Measurements from ENCODE around the gene FAM149A.

GRCh38 chr4:186193851-186194250 lies 89.3 kb downstream of the FAM149A start:
- TF ChIP-seq CTCF (IDR thresholded peaks at IDR 0.05 in 2 of 3, conservative IDR thresholded peaks at IDR 0.05 in 1 of 3; ENCODE audit: control insufficient read depth in 2 of 3, extremely low read depth in 1 of 3, insufficient read depth in 1 of 3, low read depth in 3 of 3, low read length in 3 of 3) (no peak), YBX1 (IDR thresholded peaks at IDR 0.05) (no peak), HDGF (IDR thresholded peaks at IDR 0.05) (no peak), POLR2AphosphoS5 (IDR thresholded peaks at IDR 0.05; ENCODE audit: low read length) (no peak), POLR2A (IDR thresholded peaks at IDR 0.05; ENCODE audit: low read depth, low read length) (no peak), ASH2L (IDR thresholded peaks at IDR 0.05; ENCODE audit: borderline replicate concordance, low read depth) (no peak), ZNF24 (IDR thresholded peaks at IDR 0.05) (no peak), ZBTB33 (IDR thresholded peaks at IDR 0.05) (no peak), MEF2A (IDR thresholded peaks at IDR 0.05; ENCODE audit: insufficient read depth, low read depth, low read length) (no peak), SMC3 (IDR thresholded peaks at IDR 0.05; ENCODE audit: borderline replicate concordance, low read length) (no peak)

Data from GM12878 (cell line).